NCI-H1694 treated with DMSO at 0.1 percent for 48 hours (cell line): ENCODE data around the gene OR6C76.

Experiments used
- DNase-seq: peaks from one replicate; lab custom pipeline; 2025; lab: John Stamatoyannopoulos, UW

The OR6C76 gene

GRCh38 chr12:55469291-55469690 is 43.2 kb downstream of the OR6C76 start:
- no peak for DNase-seq

GRCh38 chr12:55470088-55470829 is 44.2 kb downstream of the OR6C76 start, which contains the start of gene OR6C70:
TSS of gene OR6C70 (minus strand) at chr12:55470138. CDS start at chr12:55470138, 0 bp downstream.
- no peak for DNase-seq

GRCh38 chr12:55472264-55472663 is 46.2 kb downstream of the OR6C76 start:
- DNase-seq, result no peak
